Right hindlimb (tissue), 1 donor: Measurements from ENCODE around the gene PAN2.

Experiments
- DNase-seq: peaks from one replicate; pipeline ENCODE4 v3.0.0-alpha.2; 2018

Gene PAN2

GRCh38 chr12:56267443-56268071 lies 66.2 kb downstream of the PAN2 start:
- DNase-seq: no peak

GRCh38 chr12:56266693-56267442 lies 66.9 kb downstream of the PAN2 start, which contains the start of gene COQ10A:
TSS of gene COQ10A (plus strand) at chr12:56266942. CDS start at chr12:56267119, 177 bp downstream.
- peak; percentile 94 for DNase-seq
